OCI-LY7 (cell line): ENCODE measurements around the gene INAVA. TPM values are rescaled to one million over a fixed set of nuclear protein-coding genes. Genes with fewer than 3 reads are reported as not detected.

Experiments used
- BruUV-seq: library from RNA; stranded (reverse); fragments of 400-500 nt; replicated peaks from 2 replicates; lab custom pipeline; 2021; lab: Mats Ljungman, UMichigan
- CTCF ChIA-PET: fragments of 300-600 bp; sonication (Branson Sonifier 250); formaldehyde crosslinking; loops from one replicate; lab custom pipeline; 2022; ENCODE audit warnings: antibody characterized with exemption; ENCODE audit not compliant: unreplicated experiment; lab: Charles Lee
- POLR2A ChIA-PET: fragments of 300-600 bp; sonication (Branson Sonifier 250); formaldehyde crosslinking; loops from one replicate; lab custom pipeline; 2022; ENCODE audit warnings: antibody characterized with exemption; lab: Charles Lee
- DNase-seq: peaks from one replicate; pipeline ENCODE4 v3.0.0-alpha.2; 2015; ENCODE audit warnings: low spot score
- H2AFZ ChIP-seq: fragments of 200-600 bp; sonication (generic), shearing (Covaris generic); 2 replicates; pipeline ENCODE4 v1.6.1; 2014; ENCODE audit warnings: mild to moderate bottlenecking, antibody characterized with exemption, low read length, moderate library complexity
- H3K27ac ChIP-seq: fragments of 200-600 bp; sonication (generic); 2 replicates; pipeline ENCODE4 v1.5.1; 2014; ENCODE audit warnings: mixed run types, low read depth, mild to moderate bottlenecking, moderate library complexity, low read length, inconsistent platforms; ENCODE audit not compliant: poor library complexity, severe bottlenecking
- H3K36me3 ChIP-seq: fragments of 200-600 bp; sonication (generic); 2 replicates; pipeline ENCODE4 v1.6.1; 2014; ENCODE audit warnings: mild to moderate bottlenecking, antibody characterized with exemption, low read length, moderate library complexity, mixed read lengths; ENCODE audit not compliant: insufficient read depth
- H3K4me1 ChIP-seq: fragments of 200-600 bp; sonication (generic); 2 replicates; pipeline ENCODE4 v1.5.1; 2014; ENCODE audit warnings: mild to moderate bottlenecking, low read length; ENCODE audit not compliant: insufficient read depth, poor library complexity, severe bottlenecking
- H3K4me2 ChIP-seq: fragments of 200-600 bp; sonication (generic); 2 replicates; pipeline ENCODE4 v1.6.1; 2014; ENCODE audit warnings: mild to moderate bottlenecking, low read length
- H3K4me3 ChIP-seq: fragments of 200-600 bp; sonication (generic); 2 replicates; pipeline ENCODE4 v1.5.1; 2014; ENCODE audit warnings: mild to moderate bottlenecking, low read depth, low read length; ENCODE audit not compliant: poor library complexity, severe bottlenecking
- H3K79me2 ChIP-seq: fragments of 200-600 bp; sonication (generic); 2 replicates; pipeline ENCODE4 v1.6.1; 2016; ENCODE audit warnings: low read depth, mild to moderate bottlenecking, low read length, moderate library complexity, mixed read lengths; ENCODE audit not compliant: insufficient read depth
- H3K9me2 ChIP-seq: fragments of 200-600 bp; sonication (generic); 2 replicates; pipeline ENCODE4 v1.6.1; 2016; ENCODE audit warnings: mild to moderate bottlenecking, low read length, mixed read lengths; ENCODE audit not compliant: insufficient read depth
- H3K9me3 ChIP-seq: fragments of 200-600 bp; sonication (generic); 2 replicates; pipeline ENCODE4 v1.6.1; 2014; ENCODE audit warnings: mild to moderate bottlenecking, mixed run types, low read length, mixed read lengths
- H4K20me1 ChIP-seq: fragments of 200-600 bp; sonication (generic); 2 replicates; pipeline ENCODE4 v1.6.1; 2014; ENCODE audit warnings: mild to moderate bottlenecking, antibody characterized with exemption, low read length, moderate library complexity, mixed read lengths; ENCODE audit not compliant: insufficient read depth
- EZH2phosphoT487 ChIP-seq: fragments of 200-600 bp; sonication (generic); IDR thresholded peaks from 2 replicates; pipeline ENCODE4 v1.6.1; 2018; ENCODE audit warnings: low read depth, borderline replicate concordance, mild to moderate bottlenecking, mixed run types, antibody characterized with exemption, low read length, moderate library complexity, mixed read lengths
- intact Hi-C: fragments of 100-400 bp; cut with micrococcal nuclease; formaldehyde crosslinking; loops from one replicate; pipeline ENCODE4 v1.10.0; 2022; ENCODE audit not compliant: unreplicated experiment
- total RNA-seq, 2 experiments: library from RNA; depleted of rRNA in 1 of 2; stranded (reverse); fragments of >200 nt in 1 of 2; shearing (Covaris generic) in 1 of 2; gene quantifications; 2 replicates each; pipeline ENCODE4 v1.2.3, GENCODE V29; 2014 to 2022
- TF ChIP-seq, protein P1 (sequence below): fragments of 200-600 bp; sonication (generic); conservative IDR thresholded peaks from 2 replicates; pipeline ENCODE4 v1.5.1; 2014; ENCODE audit warnings: mild to moderate bottlenecking, antibody characterized with exemption, low read length, moderate library complexity, mixed read lengths

Gene INAVA
- total RNA-seq, 2 experiments from 2014 or later = not detected

DNA sequence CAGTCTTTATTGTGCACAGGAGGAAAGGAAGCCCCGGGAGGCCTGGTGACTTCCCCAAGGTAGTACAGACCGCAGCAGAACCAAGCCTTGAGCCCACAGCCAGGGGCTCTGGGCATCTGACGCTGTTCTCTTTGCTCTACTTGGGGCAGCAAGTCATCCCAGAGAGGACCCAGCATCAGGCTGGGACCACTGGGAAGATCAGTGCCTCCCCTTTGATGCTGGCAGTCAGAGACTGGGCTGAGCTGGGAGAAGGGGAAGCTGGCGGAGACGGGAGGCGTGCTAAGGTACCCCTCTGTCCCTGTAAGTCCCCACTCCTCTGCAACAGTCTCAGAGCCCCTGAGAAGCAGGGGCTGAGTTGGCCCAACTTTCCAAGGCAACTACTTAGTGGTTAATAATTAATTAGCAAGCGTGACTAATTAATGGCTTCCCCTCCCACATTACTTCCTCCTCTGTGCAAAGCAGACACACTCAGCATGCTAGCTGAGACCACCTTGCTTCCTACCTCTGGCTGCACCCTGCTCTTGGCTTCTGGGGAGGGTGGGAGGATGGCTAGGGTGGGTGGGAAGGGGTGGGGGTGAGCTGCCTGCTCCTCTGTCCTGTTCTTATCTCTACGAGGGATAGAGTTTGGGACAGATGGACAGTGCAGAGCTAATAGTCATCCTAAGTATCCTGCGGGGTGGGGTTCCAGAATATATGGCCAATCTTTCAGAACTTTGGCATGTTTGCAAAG lies 1.3 kb downstream of the INAVA start:
- H3K27ac ChIP-seq = no peak overlapping the region
- CTCF ChIA-PET = no interaction called here
- no peak for DNase-seq
- no peak overlapping the region for H2AFZ ChIP-seq
- no peak for TF ChIP-seq EZH2phosphoT487
- TF ChIP-seq, protein P1, sequence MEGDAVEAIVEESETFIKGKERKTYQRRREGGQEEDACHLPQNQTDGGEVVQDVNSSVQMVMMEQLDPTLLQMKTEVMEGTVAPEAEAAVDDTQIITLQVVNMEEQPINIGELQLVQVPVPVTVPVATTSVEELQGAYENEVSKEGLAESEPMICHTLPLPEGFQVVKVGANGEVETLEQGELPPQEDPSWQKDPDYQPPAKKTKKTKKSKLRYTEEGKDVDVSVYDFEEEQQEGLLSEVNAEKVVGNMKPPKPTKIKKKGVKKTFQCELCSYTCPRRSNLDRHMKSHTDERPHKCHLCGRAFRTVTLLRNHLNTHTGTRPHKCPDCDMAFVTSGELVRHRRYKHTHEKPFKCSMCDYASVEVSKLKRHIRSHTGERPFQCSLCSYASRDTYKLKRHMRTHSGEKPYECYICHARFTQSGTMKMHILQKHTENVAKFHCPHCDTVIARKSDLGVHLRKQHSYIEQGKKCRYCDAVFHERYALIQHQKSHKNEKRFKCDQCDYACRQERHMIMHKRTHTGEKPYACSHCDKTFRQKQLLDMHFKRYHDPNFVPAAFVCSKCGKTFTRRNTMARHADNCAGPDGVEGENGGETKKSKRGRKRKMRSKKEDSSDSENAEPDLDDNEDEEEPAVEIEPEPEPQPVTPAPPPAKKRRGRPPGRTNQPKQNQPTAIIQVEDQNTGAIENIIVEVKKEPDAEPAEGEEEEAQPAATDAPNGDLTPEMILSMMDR = no peak
- no peaks in the 10 kb centered on the region for H3K9me3 ChIP-seq
- BruUV-seq = no TSS peak
- no peaks in the 10 kb centered on the region for H4K20me1 ChIP-seq
- H3K4me2 ChIP-seq = no peak overlapping the region
- H3K36me3 ChIP-seq = no peaks in the 10 kb centered on the region
- no peaks in the 10 kb centered on the region for H3K4me1 ChIP-seq
- no peaks in the 10 kb centered on the region for H3K9me2 ChIP-seq
- intact Hi-C loops = no loop called here
- no peaks in the 10 kb centered on the region for H3K79me2 ChIP-seq
- no peak overlapping the region for H3K4me3 ChIP-seq
- POLR2A ChIA-PET = interaction anchor here (1.3 kb wide), 1 partner anchor 11 kb away, joined by 4 read pairs; no protein-coding TSS in a partner anchor

DNA sequence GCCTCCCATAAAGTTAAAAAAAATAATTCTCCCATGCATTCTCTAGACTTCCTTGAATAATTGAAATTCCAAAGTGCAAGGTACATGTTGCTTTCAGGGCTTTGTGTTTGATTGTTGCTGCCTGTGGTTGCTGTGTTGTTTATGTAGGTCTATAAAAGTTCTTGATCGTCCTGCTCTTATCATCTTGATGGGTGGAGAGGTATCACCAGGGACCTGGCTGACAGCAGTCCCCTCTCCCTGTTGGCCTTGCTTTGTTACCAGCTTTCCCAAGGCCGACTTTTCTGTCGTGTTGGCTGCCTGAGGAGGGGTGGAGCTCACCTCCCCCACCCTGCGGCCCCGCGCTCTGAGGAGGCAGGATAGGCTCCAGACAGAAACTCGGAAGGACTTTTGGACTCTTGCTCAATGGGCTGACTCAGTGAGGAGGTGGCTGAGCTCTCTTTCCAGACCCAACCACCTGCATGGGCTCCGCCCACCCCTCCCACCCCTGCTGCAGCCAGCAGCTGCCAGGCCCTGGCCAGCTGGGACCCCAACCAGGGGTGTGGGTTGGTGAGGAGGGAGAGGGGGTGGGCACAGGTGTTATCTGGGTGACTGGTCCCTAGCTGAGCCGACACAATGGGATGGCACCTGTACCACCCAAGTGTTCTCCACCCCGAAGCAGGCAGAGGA lies 2.0 kb downstream of the INAVA start:
- ChIA-PET POLR2A (interaction anchor here (1.3 kb wide), 1 partner anchor 10 kb away, joined by 4 read pairs; no protein-coding TSS in a partner anchor), CTCF (no interaction called here)
- Histone ChIP-seq H3K9me3 (no peaks in the 10 kb centered on the region), H3K4me3 (no peak overlapping the region), H3K4me1 (no peaks in the 10 kb centered on the region), H3K4me2 (no peak overlapping the region), H3K79me2 (no peaks in the 10 kb centered on the region), H3K9me2 (no peaks in the 10 kb centered on the region), H4K20me1 (no peaks in the 10 kb centered on the region), H3K36me3 (no peaks in the 10 kb centered on the region), H3K27ac (no peak overlapping the region), H2AFZ (no peak overlapping the region)
- no peak for TF ChIP-seq EZH2phosphoT487
- TF ChIP-seq, protein P1 = no peak
- BruUV-seq = no TSS peak
- intact Hi-C loops = no loop called here
- DNase-seq = no peak

DNA sequence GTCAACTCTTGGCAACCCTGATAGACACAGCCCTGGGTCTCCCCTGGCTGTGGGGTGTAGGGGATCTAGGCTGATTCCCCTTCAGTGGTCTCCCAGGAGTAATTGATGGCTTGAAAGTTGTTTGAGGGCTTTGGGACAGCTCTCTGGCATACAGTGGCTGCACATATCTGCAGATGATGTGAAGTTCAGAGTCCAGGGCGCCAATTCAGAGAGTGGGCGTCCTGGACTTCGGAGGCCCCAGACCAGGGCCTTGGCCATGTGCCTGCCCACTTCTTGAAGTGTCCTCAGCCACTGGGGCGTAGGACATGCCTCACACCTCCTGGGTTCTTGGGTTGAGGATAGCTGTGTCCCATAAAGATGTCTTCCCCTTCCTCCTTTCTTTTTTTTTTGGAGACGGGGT lies 2.6 kb downstream of the INAVA start:
- ChIA-PET POLR2A (interaction anchor here (0.7 to 1.3 kb wide), 2 partner anchors 10 to 11 kb away, joined by 3 to 4 read pairs; no protein-coding TSS in a partner anchor), CTCF (no interaction called here)
- no peak overlapping the region for H3K27ac ChIP-seq
- DNase-seq = no peak
- intact Hi-C loops = no loop called here
- H3K4me1 ChIP-seq = no peaks in the 10 kb centered on the region
- H2AFZ ChIP-seq = no peak overlapping the region
- BruUV-seq = no TSS peak
- H3K79me2 ChIP-seq = no peaks in the 10 kb centered on the region
- H3K9me2 ChIP-seq = no peaks in the 10 kb centered on the region
- no peak overlapping the region for H3K4me2 ChIP-seq
- no peaks in the 10 kb centered on the region for H4K20me1 ChIP-seq
- no peaks in the 10 kb centered on the region for H3K36me3 ChIP-seq
- TF ChIP-seq EZH2phosphoT487 = no peak
- TF ChIP-seq, protein P1 = no peak
- H3K9me3 ChIP-seq = no peaks in the 10 kb centered on the region
- no peak overlapping the region for H3K4me3 ChIP-seq
